Measurements from ENCODE around the gene CDC42BPA. TPM values are rescaled to one million over a fixed set of nuclear protein-coding genes. Genes with fewer than 3 reads are reported as not detected.

CDC42BPA gene
- total and polyA plus RNA-seq, 2 of the 8 experiments (the other 6 are each of a cell fraction or from before 2014, with no cell fraction given): 7.1 to 28.5 TPM

DNA sequence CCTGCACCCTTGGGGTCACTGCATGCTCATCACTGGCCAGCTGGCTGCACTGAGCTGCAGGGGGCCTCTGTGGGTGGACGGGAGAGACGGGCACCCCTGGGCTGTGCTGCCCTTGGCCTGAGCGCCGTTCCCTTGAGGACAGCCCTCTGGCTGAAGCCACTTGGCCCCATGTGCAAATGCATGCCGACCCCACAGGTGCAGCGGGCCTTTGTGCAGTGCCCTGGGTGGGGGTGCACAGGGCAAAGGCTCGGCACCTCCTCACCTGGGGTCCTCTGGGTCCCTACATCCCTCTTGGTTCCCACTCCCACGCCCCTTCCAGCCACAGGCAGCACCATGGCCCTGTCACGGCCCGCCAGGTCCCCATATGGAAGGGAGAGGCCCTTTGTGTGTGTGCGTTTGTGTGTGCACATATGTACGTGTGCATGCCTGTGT lies 336.9 kb downstream of the CDC42BPA start:
- H3K9ac ChIP-seq (replicated peaks in 1 of 4; ENCODE audit: extremely low read depth in 1 of 4, low read depth in 3 of 4, low read length in 3 of 4): no peak overlapping the region
- TF ChIP-seq NANOG (IDR thresholded peaks at IDR 0.05; ENCODE audit: insufficient read depth, low read depth, low read length, poor library complexity, severe bottlenecking) (no peak), KDM5A (IDR thresholded peaks at IDR 0.05; ENCODE audit: low read length) (no peak), RAD21 (IDR thresholded peaks at IDR 0.05 in 1 of 2, conservative IDR thresholded peaks at IDR 0.05 in 1 of 2; ENCODE audit: low read depth in 2 of 2, low read length in 2 of 2) (no peak), RFX5 (IDR thresholded peaks at IDR 0.05; ENCODE audit: borderline replicate concordance, low read depth, low read length) (no peak), SAP30 (IDR thresholded peaks at IDR 0.05; ENCODE audit: insufficient read depth, insufficient replicate concordance, low read length) (no peak)
- TF ChIP-seq, protein P1, sequence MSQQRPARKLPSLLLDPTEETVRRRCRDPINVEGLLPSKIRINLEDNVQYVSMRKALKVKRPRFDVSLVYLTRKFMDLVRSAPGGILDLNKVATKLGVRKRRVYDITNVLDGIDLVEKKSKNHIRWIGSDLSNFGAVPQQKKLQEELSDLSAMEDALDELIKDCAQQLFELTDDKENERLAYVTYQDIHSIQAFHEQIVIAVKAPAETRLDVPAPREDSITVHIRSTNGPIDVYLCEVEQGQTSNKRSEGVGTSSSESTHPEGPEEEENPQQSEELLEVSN (IDR thresholded peaks at IDR 0.05): no peak

More for the DNA sequence above, 336.9 kb downstream of the CDC42BPA start:
- Histone ChIP-seq H2BK120ac (replicated peaks; ENCODE audit: low read depth, low read length) (no peak overlapping the region), H4K20me1 (replicated peaks in 1 of 2; ENCODE audit: control insufficient read depth in 1 of 2, insufficient read depth in 2 of 2, low read length in 2 of 2) (peaks cover 4% of the 10 kb centered on the region in 2 experiments), H3K27ac (ENCODE audit: low read depth, low read length) (no peak overlapping the region), H2BK20ac (ENCODE audit: low read length) (no peak overlapping the region), H3K4me1 (replicated peaks in 1 of 4; ENCODE audit: control insufficient read depth in 3 of 4, insufficient read depth in 4 of 4, low read length in 3 of 4) (no peaks in the 10 kb centered on the region; a peak in 1 of 7 replicates), H2AFZ (ENCODE audit: low read length) (no peak overlapping the region), H3K23me2 (ENCODE audit: low read depth, low read length) (peaks cover 11% of the 10 kb centered on the region; the same call in 1 of the 2 replicates), H2BK15ac (ENCODE audit: low read length) (no peak overlapping the region), H3K56ac (replicated peaks; ENCODE audit: insufficient read length, low read depth, low read length) (no peak overlapping the region), H2BK5ac (ENCODE audit: low read depth, low read length) (no peak overlapping the region; the same call in 1 of the 2 replicates), H3K36me3 (ENCODE audit: control insufficient read depth in 2 of 4, insufficient read depth in 4 of 4, low read length in 3 of 4) (peaks cover 0 to 7% (median under 1%) of the 10 kb centered on the region in 4 experiments; a peak in 4 of 8 replicates), H2AK5ac (ENCODE audit: low read depth, low read length) (no peak overlapping the region), H4K8ac (ENCODE audit: extremely low read depth, insufficient read depth, low read length) (peak overlapping the region; percentile 74; the same call in 1 of the 2 replicates), H4K5ac (ENCODE audit: insufficient read length, low read depth, low read length) (no peak overlapping the region), H2BK12ac (ENCODE audit: low read depth, low read length) (no peak overlapping the region), H3K9me3 (ENCODE audit: insufficient read depth in 2 of 2, low read depth in 1 of 2, low read length in 1 of 2) (no peaks in the 10 kb centered on the region), H4K91ac (replicated peaks; ENCODE audit: insufficient read length, low read length) (no peak overlapping the region), H3K79me1 (ENCODE audit: low read depth, low read length) (no peaks in the 10 kb centered on the region), H3K4ac (replicated peaks; ENCODE audit: insufficient read length, low read depth, low read length) (no peak overlapping the region), H3K79me2 (ENCODE audit: control insufficient read depth in 1 of 2, insufficient read depth in 2 of 2, low read length in 2 of 2) (no peaks in the 10 kb centered on the region), H3K18ac (ENCODE audit: extremely low read depth, low read length) (no peak overlapping the region), H3K23ac (ENCODE audit: insufficient read length) (no peak overlapping the region), H3K14ac (ENCODE audit: insufficient read length) (no peak overlapping the region), H3K4me3 (ENCODE audit: extremely low read depth in 1 of 4, insufficient read depth in 2 of 4, low read depth in 3 of 4, low read length in 4 of 4) (no peak overlapping the region), H3K4me2 (ENCODE audit: insufficient read depth in 1 of 2, low read depth in 2 of 2, low read length in 2 of 2) (no peak overlapping the region), H3K27me3 (replicated peaks in 1 of 4; ENCODE audit: control insufficient read depth in 3 of 4, extremely low read depth in 1 of 4, insufficient read depth in 3 of 4, low read length in 3 of 4) (no peaks in the 10 kb centered on the region)
- WGBS, 2 experiments (ENCODE audit: extremely low coverage in 1 of 2, insufficient coverage in 1 of 2, insufficient read length in 1 of 2, insufficient replicate concordance in 2 of 2, low coverage in 1 of 2, low lambda C conversion rate in 2 of 2, missing lambda C conversion rate in 1 of 2): 83% methylated on average over 12 of the region's 12 CpGs; no CpG with 5 or more reads in 1 of the 2 experiments
- POLR2A ChIA-PET (ENCODE audit: partially characterized antibody): no interaction called here
- FAIRE-seq (no peak), DNase-seq (ENCODE audit: low read depth in 1 of 2, low spot score in 2 of 2) (no peak)
- CTCF ChIA-PET (ENCODE audit: partially characterized antibody): interaction anchor here (0.8 kb wide), 1 partner anchor 13 kb away, joined by 3 read pairs; no protein-coding TSS in a partner anchor

All from H1 (cell line).